ENCODE results near the gene RNF11. TPM values are rescaled to one million over a fixed set of nuclear protein-coding genes. Genes with fewer than 3 reads are reported as not detected.

The RNF11 gene
- total RNA-seq, 2 experiments from 2014 or later, result 26.4 to 35.5 TPM

GRCh38 chr1:51320967-51321923, 85.2 kb downstream of the RNF11 start:
- Mint-ChIP-seq H3K27me3 (peaks cover 16% of the 10 kb centered on the region), H3K4me1 (no peaks in the 10 kb centered on the region), H3K27ac (no peak overlapping the region), H3K36me3 (no peaks in the 10 kb centered on the region), H3K9me3 (ENCODE audit: low read depth) (no peaks in the 10 kb centered on the region), H3K4me3 (no peak overlapping the region)
- ATAC-seq (no peak), DNase-seq (no peak)
- CTCF ChIA-PET, result interaction anchor here (0.7 kb wide), 1 partner anchor 805 kb away, joined by 3 read pairs; no protein-coding TSS in a partner anchor

GRCh38 chr1:51321924-51322280, 85.8 kb downstream of the RNF11 start:
- Mint-ChIP-seq H3K4me1 (no peaks in the 10 kb centered on the region), H3K36me3 (no peaks in the 10 kb centered on the region), H3K9me3 (ENCODE audit: low read depth) (no peaks in the 10 kb centered on the region), H3K27ac (no peak overlapping the region), H3K27me3 (peaks cover 16% of the 10 kb centered on the region), H3K4me3 (no peak overlapping the region)
- no peak for DNase-seq
- CTCF ChIA-PET, result no interaction called here
- ATAC-seq, result no peak

DNA sequence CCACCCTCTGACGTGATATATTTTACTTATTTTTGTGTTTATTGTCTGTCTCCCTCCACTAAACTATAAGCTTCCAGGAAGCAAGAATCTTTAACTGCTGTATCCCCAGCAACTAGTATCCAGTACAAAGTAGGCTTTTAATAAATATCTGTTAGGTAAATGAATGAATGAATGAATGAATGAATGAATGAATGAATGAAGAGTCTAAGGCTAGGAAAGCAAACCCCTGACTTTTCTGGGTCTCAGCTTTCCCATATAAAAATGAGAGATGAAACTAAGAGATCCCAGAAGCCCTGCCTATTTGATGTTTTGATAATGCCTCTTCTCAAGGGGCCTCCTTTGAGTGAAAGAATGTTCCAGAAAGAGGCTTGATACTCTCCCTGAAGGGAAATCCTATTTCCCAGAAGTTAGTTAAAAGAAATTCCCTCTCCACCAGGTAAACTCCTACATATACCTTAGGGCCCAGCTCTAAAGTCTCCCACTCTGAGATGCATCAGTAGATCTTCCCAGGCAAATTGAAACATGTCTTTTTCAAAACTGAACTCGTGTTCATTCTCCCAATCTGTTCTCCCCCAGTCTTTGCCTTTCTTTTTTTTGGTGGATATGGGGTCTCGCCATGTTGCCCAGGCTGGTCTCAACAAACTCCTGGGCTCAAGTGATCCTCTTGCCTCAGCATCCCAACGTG, 86.5 kb downstream of the RNF11 start:
- no peaks in the 10 kb centered on the region for H3K4me1 Mint-ChIP-seq
- H3K4me3 Mint-ChIP-seq, result no peak overlapping the region
- CTCF ChIA-PET, result no interaction called here
- ATAC-seq, result no peak
- H3K27ac Mint-ChIP-seq, result no peak overlapping the region
- DNase-seq, result no peak
- H3K36me3 Mint-ChIP-seq, result no peaks in the 10 kb centered on the region
- no peaks in the 10 kb centered on the region for H3K9me3 Mint-ChIP-seq (ENCODE audit: low read depth)
- H3K27me3 Mint-ChIP-seq, result peaks cover 21% of the 10 kb centered on the region

Other genes with a start within 250 kb of the RNF11 start
- not detected for gene C1orf185, start 134.0 kb upstream of the RNF11 start, total RNA-seq
- under 1 TPM in 1 of 2 experiments, not detected in 1; 0.33 TPM for gene TTC39A, start 94.3 kb downstream of the RNF11 start, total RNA-seq